GM21447 (cell line): ENCODE measurements around the gene OVOL1.
"Not testable (repeated sequence)": the region's sequence is repeated elsewhere in the genome, so short reads cannot be mapped to it uniquely, and the experiment has no call there.

ENCODE experiments used
- ATAC-seq: cut with Tn5 transposase; IDR thresholded peaks from one replicate; pipeline ENCODE4 v1.9.1; 2021; ENCODE audit not compliant: unreplicated experiment

The OVOL1 gene

GRCh38 chr11:65786786-65787636, at the start of gene OVOL1:
TSS of gene OVOL1 (plus strand) at chr11:65787063. CDS start at chr11:65787374, 311 bp downstream.
- ATAC-seq = no peak

GRCh38 chr11:65739022-65739421, 47.8 kb upstream of the OVOL1 start:
- ATAC-seq = no peak

GRCh38 chr11:65741185-65741584, 45.7 kb upstream of the OVOL1 start:
- no peak for ATAC-seq

GRCh38 chr11:65742353-65742752, 44.5 kb upstream of the OVOL1 start:
- no peak for ATAC-seq

- ATAC-seq = no peak
Observed at GRCh38 chr11:65743681-65744025, 43.2 kb upstream of the OVOL1 start.

GRCh38 chr11:65744026-65744698, 42.7 kb upstream of the OVOL1 start:
- no peak for ATAC-seq

GRCh38 chr11:65744699-65745042, 42.2 kb upstream of the OVOL1 start:
- ATAC-seq = no peak

- ATAC-seq = no peak
Observed at GRCh38 chr11:65745049-65745448, 41.8 kb upstream of the OVOL1 start.

GRCh38 chr11:65762169-65762568, 24.7 kb upstream of the OVOL1 start:
- ATAC-seq = not testable (repeated sequence)

GRCh38 chr11:65762816-65763215, 24.0 kb upstream of the OVOL1 start:
- not testable (repeated sequence) for ATAC-seq

- no peak for ATAC-seq
Observed at GRCh38 chr11:65764434-65764833, 22.4 kb upstream of the OVOL1 start.

GRCh38 chr11:65766535-65766934, 20.3 kb upstream of the OVOL1 start:
- no peak for ATAC-seq

- no peak for ATAC-seq
Observed at GRCh38 chr11:65767406-65767805, 19.5 kb upstream of the OVOL1 start.

GRCh38 chr11:65767806-65768205, 19.1 kb upstream of the OVOL1 start:
- not testable (repeated sequence) for ATAC-seq

- ATAC-seq = no peak
Observed at GRCh38 chr11:65770951-65771567, 15.8 kb upstream of the OVOL1 start.

GRCh38 chr11:65771589-65772112, 15.2 kb upstream of the OVOL1 start:
- no peak for ATAC-seq

GRCh38 chr11:65773784-65774411, 13.0 kb upstream of the OVOL1 start:
- ATAC-seq = no peak

- ATAC-seq = no peak
Observed at GRCh38 chr11:65774525-65775306, 12.1 kb upstream of the OVOL1 start.

- no peak for ATAC-seq
Observed at GRCh38 chr11:65776196-65776595, 10.7 kb upstream of the OVOL1 start.

- no peak for ATAC-seq
Observed at GRCh38 chr11:65776710-65777141, 10.1 kb upstream of the OVOL1 start.

GRCh38 chr11:65777241-65777640, 9.6 kb upstream of the OVOL1 start:
- ATAC-seq = no peak
